Gastrocnemius medialis (tissue), 4 donors: ENCODE measurements around the gene CCL17. TPM values are rescaled to one million over a fixed set of nuclear protein-coding genes. Genes with fewer than 3 reads are reported as not detected.

ENCODE experiments used
- ATAC-seq, 2 donors: fragments of 150-250 bp; one replicate each; pipeline ENCODE4 v1.9.1; 2016
- DNase-seq, 2 donors: peaks; one replicate each; pipeline ENCODE4 v3.0.0-alpha.2; 2019
- H3K27ac ChIP-seq, 4 donors: fragments of 200-600 bp; sonication (generic); 1 replicate in 1 of 4; 2 replicates in 3 of 4; pipeline ENCODE4 v1.5.1; 2016 to 2018; ENCODE audit warnings: mild to moderate bottlenecking in 2 of 4, moderate library complexity in 1 of 4
- H3K27me3 ChIP-seq, 3 donors: fragments of 200-600 bp; sonication (generic) in 2 of 3; 1 replicate in 1 of 3; 2 replicates in 2 of 3; pipeline versions ENCODE4 v1.5.1 to v1.6.0; 2016 to 2019; ENCODE audit warnings: mild to moderate bottlenecking in 1 of 3, moderate library complexity in 1 of 3
- H3K36me3 ChIP-seq, 2 donors: fragments of 200-600 bp; sonication (generic) in 1 of 2; one replicate each; pipeline ENCODE4 v1.5.1; 2017 to 2018
- H3K4me1 ChIP-seq, 2 donors: fragments of 200-600 bp; sonication (generic) in 1 of 2; one replicate each; pipeline ENCODE4 v1.5.1; 2016 to 2017; ENCODE audit warnings: mild to moderate bottlenecking in 2 of 2
- H3K4me3 ChIP-seq, 4 donors: fragments of 200-600 bp; sonication (generic) in 3 of 4; 1 replicate in 1 of 4; 2 replicates in 3 of 4; pipeline ENCODE4 v1.5.1; 2016 to 2019; ENCODE audit warnings: mild to moderate bottlenecking in 2 of 4
- H3K9me3 ChIP-seq, 3 donors: fragments of 200-600 bp; sonication (generic) in 2 of 3; 1 replicate in 1 of 3; 2 replicates in 2 of 3; pipeline ENCODE4 v1.5.1; 2016 to 2019
- CTCF ChIP-seq, 5 experiments: fragments of 450-650 bp in 3 of 5; fragments of 200-600 bp in 2 of 5; sonication (generic) in 2 of 5; IDR thresholded peaks in 4 of 5; conservative IDR thresholded peaks in 1 of 5; 1 replicate in 4 of 5; 2 replicates in 1 of 5; pipeline ENCODE4 v1.5.1; 2016 to 2019; ENCODE audit warnings: antibody characterized with exemption in 5 of 5, mild to moderate bottlenecking in 3 of 5, moderate library complexity in 3 of 5
- POLR2A ChIP-seq, 2 donors: fragments of 450-650 bp; IDR thresholded peaks; one replicate each; pipeline ENCODE4 v1.6.1; 2017; ENCODE audit warnings: antibody characterized with exemption in 2 of 2, mild to moderate bottlenecking in 2 of 2, moderate library complexity in 2 of 2
- in situ Hi-C, 4 donors: fragments of 200-750 bp; cut with MboI; loops; one replicate each; pipeline versions ENCODE4 v1.15.0 to v1.8.0; 2017; ENCODE audit warnings: low sequenced_read_pairs in 4 of 4
- intact Hi-C: fragments of 100-400 bp; cut with DNase I; formaldehyde crosslinking; loops from one replicate; pipeline ENCODE4 v1.15.1; 2023; ENCODE audit warnings: low total_unique reads
- total RNA-seq, 4 donors: library from RNA; depleted of rRNA; stranded (reverse); fragments of >200 nt; gene quantifications; one replicate each; pipeline versions ENCODE4 v1.1.0 to v1.2.3, GENCODE V29; 2016

The CCL17 gene
- total RNA-seq, 4 donors from 2014 or later: not detected

- Histone ChIP-seq H3K27ac (no peak overlapping the region), H3K27me3 (no peaks in the 10 kb centered on the region), H3K36me3 (no peaks in the 10 kb centered on the region), H3K4me3 (no peak overlapping the region), H3K9me3 (no peaks in the 10 kb centered on the region), H3K4me1 (peaks cover 0 to 2% of the 10 kb centered on the region in 2 donors)
- TF ChIP-seq POLR2A (IDR thresholded peaks at IDR 0.05) (no peak), CTCF (IDR thresholded peaks at IDR 0.05 in 4 of 5, conservative IDR thresholded peaks at IDR 0.05 in 1 of 5) (no peak)
- in situ Hi-C loops (loop anchor here in 1 of 4 donors (25.0 kb wide), 1 partner anchor 324 kb away; the partner anchor contains the start of gene CPNE2), intact Hi-C loops (loop anchor here (10.0 kb wide), 1 partner anchor 317 kb away; the partner anchor contains the start of gene CPNE2)
- no peak for DNase-seq
- no peak for ATAC-seq
These were observed 6.9 kb downstream of the CCL17 start for GRCh38 chr16:57411362-57411976.

GRCh38 chr16:57412584-57412983 lies 8.0 kb downstream of the CCL17 start:
- Histone ChIP-seq H3K36me3 (no peaks in the 10 kb centered on the region), H3K9me3 (no peaks in the 10 kb centered on the region), H3K4me3 (no peak overlapping the region), H3K4me1 (peaks cover 6% of the 10 kb centered on the region in 2 donors), H3K27ac (no peak overlapping the region), H3K27me3 (no peaks in the 10 kb centered on the region)
- intact Hi-C loops: loop anchor here (10.0 kb wide), 1 partner anchor 318 kb away; the partner anchor contains the start of gene CPNE2
- no peak for TF ChIP-seq POLR2A (IDR thresholded peaks at IDR 0.05)
- no peak for TF ChIP-seq CTCF (IDR thresholded peaks at IDR 0.05 in 4 of 5, conservative IDR thresholded peaks at IDR 0.05 in 1 of 5)
- ATAC-seq: no peak
- in situ Hi-C loops: loop anchor here in 1 of 4 donors (25.0 kb wide), 1 partner anchor 325 kb away; the partner anchor contains the start of gene CPNE2
- no peak for DNase-seq

- no peak overlapping the region for H3K4me3 ChIP-seq
- H3K9me3 ChIP-seq: no peaks in the 10 kb centered on the region
- in situ Hi-C loops (loop anchor here in 1 of 4 donors (25.0 kb wide), 1 partner anchor 326 kb away; the partner anchor contains the start of gene CPNE2), intact Hi-C loops (loop anchor here (10.0 kb wide), 1 partner anchor 319 kb away; the partner anchor contains the start of gene CPNE2)
- no peaks in the 10 kb centered on the region for H3K36me3 ChIP-seq
- no peak for ATAC-seq
- H3K27me3 ChIP-seq: no peaks in the 10 kb centered on the region
- no peak for DNase-seq
- TF ChIP-seq CTCF (IDR thresholded peaks at IDR 0.05 in 4 of 5, conservative IDR thresholded peaks at IDR 0.05 in 1 of 5) (no peak), POLR2A (IDR thresholded peaks at IDR 0.05) (no peak)
- H3K4me1 ChIP-seq: peaks cover 6% of the 10 kb centered on the region in 2 donors
- no peak overlapping the region for H3K27ac ChIP-seq
These were observed 8.7 kb downstream of the CCL17 start for GRCh38 chr16:57413301-57413730.

GRCh38 chr16:57413733-57414132 lies 9.2 kb downstream of the CCL17 start:
- ATAC-seq (no peak), DNase-seq (no peak)
- TF ChIP-seq CTCF (IDR thresholded peaks at IDR 0.05 in 4 of 5, conservative IDR thresholded peaks at IDR 0.05 in 1 of 5) (no peak), POLR2A (IDR thresholded peaks at IDR 0.05) (no peak)
- H3K36me3 ChIP-seq: no peaks in the 10 kb centered on the region
- peaks cover 8% of the 10 kb centered on the region in 2 donors for H3K4me1 ChIP-seq
- H3K27ac ChIP-seq: no peak overlapping the region
- H3K27me3 ChIP-seq: no peaks in the 10 kb centered on the region
- intact Hi-C loops (loop anchor here (10.0 kb wide), 1 partner anchor 319 kb away; the partner anchor contains the start of gene CPNE2), in situ Hi-C loops (loop anchor here in 1 of 4 donors (25.0 kb wide), 1 partner anchor 326 kb away; the partner anchor contains the start of gene CPNE2)
- no peak overlapping the region for H3K4me3 ChIP-seq
- H3K9me3 ChIP-seq: no peaks in the 10 kb centered on the region
